Activated naive CD8-positive, alpha-beta T cell (primary cell): Measurements from ENCODE around the gene DMC1.
"Not testable (repeated sequence)": the region's sequence is repeated elsewhere in the genome, so short reads cannot be mapped to it uniquely, and the experiment has no call there.

Experiments
- H3K27ac Mint-ChIP-seq: one replicate; pipeline ENCODE4 v1.8.0; 2021; ENCODE audit warnings: mixed read lengths
- H3K27me3 Mint-ChIP-seq: one replicate; pipeline ENCODE4 v1.8.0; 2021; ENCODE audit warnings: mixed read lengths
- H3K36me3 Mint-ChIP-seq: one replicate; pipeline ENCODE4 v1.8.0; 2021; ENCODE audit warnings: mixed read lengths
- H3K4me1 Mint-ChIP-seq: one replicate; pipeline ENCODE4 v1.8.0; 2021; ENCODE audit warnings: low read depth, mixed read lengths
- H3K4me3 Mint-ChIP-seq: one replicate; pipeline ENCODE4 v1.8.0; 2021; ENCODE audit warnings: mild to moderate bottlenecking, mixed read lengths
- H3K9me3 Mint-ChIP-seq: one replicate; pipeline ENCODE4 v1.8.0; 2021; ENCODE audit warnings: low read depth, mixed read lengths

Gene DMC1

DNA sequence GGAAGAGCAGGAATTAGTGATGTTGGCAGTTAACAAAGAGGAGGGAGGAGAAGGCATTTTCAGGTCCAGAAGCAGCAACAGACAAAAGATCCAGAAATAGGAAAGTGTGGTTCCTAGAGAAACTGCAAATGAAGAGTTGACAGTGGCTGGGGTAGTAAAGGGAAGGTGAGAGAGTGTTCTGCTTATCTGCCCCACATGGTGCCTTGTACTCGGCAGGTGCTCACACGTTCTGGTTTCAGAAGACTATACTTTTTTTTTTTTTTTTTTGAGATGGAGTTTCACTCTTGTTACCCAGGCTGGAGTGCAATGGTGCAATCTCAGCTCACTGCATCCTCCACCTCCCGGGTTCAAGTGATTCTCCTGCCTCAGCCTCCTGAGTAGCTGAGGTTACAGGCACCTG lies 12.9 kb upstream of the DMC1 start:
- H3K36me3 Mint-ChIP-seq, H3K27ac Mint-ChIP-seq, H3K9me3 Mint-ChIP-seq, H3K4me1 Mint-ChIP-seq, H3K27me3 Mint-ChIP-seq, H3K4me3 Mint-ChIP-seq: not testable (repeated sequence)

DNA sequence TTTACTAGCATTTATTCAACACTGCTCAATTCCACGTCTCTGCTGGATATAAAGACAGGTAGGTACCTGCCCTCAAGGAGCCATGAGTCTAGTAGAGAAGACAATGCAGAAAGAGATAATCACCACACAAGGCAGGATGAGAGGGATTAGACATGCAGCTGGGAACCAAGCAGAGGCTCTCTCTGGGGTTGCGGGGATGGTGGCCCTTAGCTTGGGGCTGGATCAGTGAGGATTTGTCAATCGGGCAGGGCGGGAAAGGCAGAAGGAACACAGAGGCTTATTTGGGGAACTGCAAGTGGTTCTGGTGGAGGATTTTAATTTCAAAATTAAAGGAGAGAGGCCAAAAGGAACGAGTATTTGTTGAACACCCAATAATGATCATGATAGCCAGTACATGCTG lies 8.5 kb upstream of the DMC1 start:
- H3K36me3 Mint-ChIP-seq: no peaks in the 10 kb centered on the region
- no peak overlapping the region for H3K27ac Mint-ChIP-seq
- H3K27me3 Mint-ChIP-seq: no peaks in the 10 kb centered on the region
- H3K4me1 Mint-ChIP-seq: no peaks in the 10 kb centered on the region
- H3K4me3 Mint-ChIP-seq: no peak overlapping the region
- H3K9me3 Mint-ChIP-seq: no peaks in the 10 kb centered on the region

DNA sequence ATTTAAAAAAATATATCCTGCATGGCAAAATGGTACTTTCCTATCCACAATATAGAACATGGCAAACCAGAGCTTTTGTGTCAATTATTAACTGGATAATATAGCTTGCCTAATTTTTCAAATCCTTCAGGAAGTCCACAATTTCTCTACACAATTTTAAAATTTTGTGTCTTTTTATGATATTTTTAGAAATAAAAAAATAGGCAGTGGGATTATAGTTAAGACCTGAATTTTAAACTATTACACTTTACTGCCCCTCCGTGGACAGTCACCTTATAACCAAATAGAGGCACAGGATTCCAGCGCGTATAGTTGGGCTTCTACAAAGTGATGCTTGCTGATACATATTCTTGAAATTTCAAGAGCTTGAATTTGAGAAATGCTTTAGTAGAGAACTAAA lies 2.1 kb upstream of the DMC1 start:
- no peaks in the 10 kb centered on the region for H3K9me3 Mint-ChIP-seq
- H3K4me1 Mint-ChIP-seq: peaks cover 17% of the 10 kb centered on the region
- no peaks in the 10 kb centered on the region for H3K36me3 Mint-ChIP-seq
- H3K4me3 Mint-ChIP-seq: no peak overlapping the region
- no peak overlapping the region for H3K27ac Mint-ChIP-seq
- no peaks in the 10 kb centered on the region for H3K27me3 Mint-ChIP-seq

DNA sequence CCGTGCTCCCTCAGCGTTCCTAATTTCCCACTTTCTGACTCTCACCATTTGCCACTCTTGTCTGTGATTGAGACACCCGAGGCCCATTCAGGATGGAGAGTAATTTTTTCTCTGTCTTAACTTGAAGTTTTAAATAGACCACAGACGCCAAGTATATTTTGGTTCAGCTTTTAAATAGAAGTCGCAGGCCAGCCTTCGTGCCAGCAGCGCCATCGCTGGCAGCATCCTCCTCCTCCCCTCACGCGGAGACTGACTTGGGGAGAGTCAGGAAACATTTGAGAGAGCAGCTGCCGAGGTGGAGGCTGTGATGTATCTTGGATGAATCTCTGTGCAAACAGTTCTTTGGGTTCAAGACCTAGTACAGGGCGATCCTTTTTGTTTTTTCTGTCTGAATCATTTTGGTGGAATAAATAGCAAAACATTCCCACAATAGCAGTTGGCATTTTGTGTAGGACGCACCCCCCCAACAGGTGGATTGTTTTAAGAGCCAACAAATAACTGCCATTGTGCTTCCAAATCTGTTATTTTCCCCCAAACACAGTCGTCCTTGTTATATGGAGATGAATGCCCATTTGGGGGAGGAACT lies 889 bp upstream of the DMC1 start:
- no peaks in the 10 kb centered on the region for H3K36me3 Mint-ChIP-seq
- peaks cover 17% of the 10 kb centered on the region for H3K4me1 Mint-ChIP-seq
- peak overlapping the region; percentile 83 for H3K27ac Mint-ChIP-seq
- no peaks in the 10 kb centered on the region for H3K27me3 Mint-ChIP-seq
- peak overlapping the region; percentile 92 for H3K4me3 Mint-ChIP-seq
- H3K9me3 Mint-ChIP-seq: no peaks in the 10 kb centered on the region

DNA sequence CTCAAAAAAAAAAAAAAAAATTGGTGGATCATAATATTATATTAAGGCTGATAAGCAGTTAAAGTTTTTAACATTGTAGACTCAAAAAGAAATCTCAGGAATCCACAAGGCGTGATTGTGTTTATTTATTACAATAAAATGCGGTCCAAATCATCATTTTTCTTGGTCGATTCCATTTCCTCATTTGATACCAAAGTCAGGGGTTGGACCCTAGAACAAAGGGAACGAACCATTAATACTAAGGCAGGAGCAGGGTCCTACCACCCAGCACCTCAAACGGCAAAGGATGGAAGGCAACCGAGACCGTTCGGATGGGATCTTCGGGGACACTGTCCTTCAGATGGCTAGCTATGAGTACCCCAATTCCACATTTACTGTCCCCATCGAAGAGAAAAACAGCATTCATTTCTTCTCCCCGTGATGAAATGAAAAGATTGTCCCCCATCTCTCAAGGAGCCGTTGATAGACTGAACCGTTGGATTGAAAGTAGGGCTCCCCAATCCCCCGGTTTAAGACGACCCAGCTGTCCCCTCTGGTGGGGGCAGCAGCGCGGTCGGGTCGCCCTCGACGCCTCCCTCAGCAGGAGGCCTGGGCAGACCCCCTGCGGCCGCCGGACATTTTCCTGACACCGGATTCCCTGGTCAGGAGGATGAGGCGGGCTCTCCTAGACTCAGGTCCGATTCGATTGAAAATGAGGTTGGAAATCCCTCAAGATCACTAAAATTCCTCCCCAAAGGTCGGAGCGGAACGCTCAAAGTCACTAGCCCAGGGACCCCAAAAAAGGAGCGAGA lies 607 bp downstream of the DMC1 start:
- H3K9me3 Mint-ChIP-seq: no peaks in the 10 kb centered on the region
- peak overlapping the region; percentile 92 for H3K4me3 Mint-ChIP-seq
- no peaks in the 10 kb centered on the region for H3K36me3 Mint-ChIP-seq
- H3K4me1 Mint-ChIP-seq: peaks cover 17% of the 10 kb centered on the region
- H3K27me3 Mint-ChIP-seq: no peaks in the 10 kb centered on the region
- peak overlapping the region; percentile 95 for H3K27ac Mint-ChIP-seq

DNA sequence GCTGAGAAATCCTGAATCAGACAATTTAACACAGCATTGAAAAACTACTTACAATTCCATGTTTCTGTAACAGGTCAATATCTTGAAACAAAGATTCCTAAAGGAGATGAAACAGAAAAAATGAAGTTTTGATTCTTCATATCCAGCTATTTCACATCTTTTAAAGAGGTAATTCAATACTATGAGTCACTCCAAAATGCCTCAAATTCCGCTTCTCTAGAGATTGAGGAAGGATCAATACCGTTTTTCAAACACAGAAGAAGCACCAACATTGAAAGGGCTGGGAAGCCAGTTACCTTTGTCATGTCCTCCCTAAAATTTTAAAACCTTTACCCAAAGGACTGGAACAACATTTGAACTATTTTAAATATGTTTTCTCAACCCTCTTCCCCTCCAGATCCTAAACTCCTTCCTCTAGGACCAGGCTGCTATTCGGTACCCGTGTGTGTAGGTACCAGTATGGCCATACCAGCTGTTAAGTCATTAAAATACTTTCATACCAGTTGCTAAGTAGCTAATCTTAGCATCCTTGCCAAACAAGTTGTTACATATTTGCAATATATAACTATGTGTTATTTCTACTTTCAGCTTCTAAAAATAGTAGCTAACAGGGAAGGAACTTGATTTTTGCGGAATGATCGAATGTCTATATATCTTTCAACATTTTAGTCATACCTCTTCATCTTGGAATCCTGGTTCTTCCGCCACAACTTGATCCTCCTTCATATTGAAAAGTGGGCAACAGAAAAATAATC lies 2.3 kb downstream of the DMC1 start:
- peaks cover 17% of the 10 kb centered on the region for H3K4me1 Mint-ChIP-seq
- no peak overlapping the region for H3K27ac Mint-ChIP-seq
- H3K27me3 Mint-ChIP-seq: no peaks in the 10 kb centered on the region
- H3K36me3 Mint-ChIP-seq: no peaks in the 10 kb centered on the region
- H3K9me3 Mint-ChIP-seq: no peaks in the 10 kb centered on the region
- no peak overlapping the region for H3K4me3 Mint-ChIP-seq

DNA sequence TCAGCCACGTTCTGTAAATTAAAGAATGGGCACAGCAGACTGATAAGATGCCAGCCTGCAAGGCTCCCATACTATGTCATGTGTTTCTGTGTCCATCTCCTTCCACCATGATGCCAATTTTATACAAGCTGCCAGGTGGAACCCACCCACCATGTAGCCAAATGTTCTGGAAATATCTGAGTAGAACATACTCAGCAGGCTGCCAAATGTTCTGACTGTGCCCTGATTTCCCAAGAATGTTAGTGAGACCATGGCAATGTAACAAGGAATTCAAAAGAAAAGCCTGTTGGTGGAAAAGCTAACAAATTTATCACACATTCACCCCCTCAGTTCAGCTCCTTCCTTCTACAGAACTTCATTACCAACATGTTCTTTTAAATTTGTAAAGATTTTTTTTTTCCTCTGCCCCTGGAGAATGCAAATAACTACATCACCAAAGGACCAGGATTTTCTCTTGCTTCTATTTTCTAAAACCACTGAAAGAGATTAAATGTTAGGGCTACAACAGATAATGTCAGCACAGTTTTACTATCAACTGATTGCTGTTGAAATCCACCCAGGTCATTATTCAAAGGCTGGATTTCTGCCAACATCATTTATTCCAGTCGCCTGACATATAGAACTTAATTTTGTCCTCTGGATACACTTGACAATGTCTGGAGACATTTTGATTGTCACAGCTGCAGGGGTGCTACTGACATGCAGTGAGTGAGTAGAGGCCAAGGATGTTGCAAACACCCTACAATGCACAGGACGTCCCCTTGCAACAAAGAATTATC lies 3.1 kb downstream of the DMC1 start:
- H3K4me1 Mint-ChIP-seq: peaks cover 17% of the 10 kb centered on the region
- no peaks in the 10 kb centered on the region for H3K27me3 Mint-ChIP-seq
- H3K4me3 Mint-ChIP-seq: no peak overlapping the region
- no peaks in the 10 kb centered on the region for H3K9me3 Mint-ChIP-seq
- H3K27ac Mint-ChIP-seq: no peak overlapping the region
- H3K36me3 Mint-ChIP-seq: no peaks in the 10 kb centered on the region

DNA sequence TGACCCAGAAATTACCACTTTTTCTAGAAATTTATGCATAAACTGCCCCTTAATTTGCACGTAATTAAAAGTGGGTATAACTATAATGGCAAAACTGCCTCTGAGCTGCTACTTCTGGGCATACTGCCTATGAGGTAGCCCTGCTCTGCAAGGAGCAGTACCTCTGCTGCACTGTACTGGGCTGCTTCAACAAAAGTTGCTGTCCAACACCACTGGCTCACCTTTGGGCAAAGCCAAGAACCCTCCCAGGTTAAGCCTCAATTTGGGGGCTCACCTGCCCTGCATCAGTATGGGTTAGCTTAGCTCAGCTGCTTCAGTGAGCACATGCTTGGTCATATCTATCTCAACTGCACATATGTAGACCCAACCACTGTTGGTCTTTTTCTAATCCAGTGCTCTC lies 4.5 kb downstream of the DMC1 start:
- H3K9me3 Mint-ChIP-seq: no peaks in the 10 kb centered on the region
- H3K4me3 Mint-ChIP-seq: no peak overlapping the region
- H3K27me3 Mint-ChIP-seq: no peaks in the 10 kb centered on the region
- H3K4me1 Mint-ChIP-seq: peaks cover 4% of the 10 kb centered on the region
- no peaks in the 10 kb centered on the region for H3K36me3 Mint-ChIP-seq
- no peak overlapping the region for H3K27ac Mint-ChIP-seq

DNA sequence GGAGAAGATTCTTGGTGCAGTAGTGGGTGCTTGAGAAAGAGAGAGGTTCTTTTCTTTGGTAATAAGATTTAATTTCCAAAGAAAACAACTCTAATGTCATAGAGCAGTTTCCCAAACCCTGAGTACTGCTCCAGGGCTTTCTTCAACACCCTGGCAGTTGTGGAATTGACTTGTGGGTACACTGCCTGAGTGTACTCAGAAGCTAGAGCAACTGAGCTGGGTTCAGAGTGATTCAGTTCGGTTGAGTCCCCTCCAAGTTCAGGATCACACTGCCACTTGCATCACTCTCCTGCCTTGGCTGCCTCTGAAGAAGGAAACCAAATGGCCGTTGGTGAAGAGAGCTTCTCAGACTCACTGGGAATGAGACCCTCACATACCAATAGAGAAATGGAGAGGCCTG lies 5.3 kb downstream of the DMC1 start:
- H3K27me3 Mint-ChIP-seq: no peaks in the 10 kb centered on the region
- no peaks in the 10 kb centered on the region for H3K36me3 Mint-ChIP-seq
- no peak overlapping the region for H3K4me3 Mint-ChIP-seq
- H3K9me3 Mint-ChIP-seq: no peaks in the 10 kb centered on the region
- no peak overlapping the region for H3K27ac Mint-ChIP-seq
- H3K4me1 Mint-ChIP-seq: no peaks in the 10 kb centered on the region

DNA sequence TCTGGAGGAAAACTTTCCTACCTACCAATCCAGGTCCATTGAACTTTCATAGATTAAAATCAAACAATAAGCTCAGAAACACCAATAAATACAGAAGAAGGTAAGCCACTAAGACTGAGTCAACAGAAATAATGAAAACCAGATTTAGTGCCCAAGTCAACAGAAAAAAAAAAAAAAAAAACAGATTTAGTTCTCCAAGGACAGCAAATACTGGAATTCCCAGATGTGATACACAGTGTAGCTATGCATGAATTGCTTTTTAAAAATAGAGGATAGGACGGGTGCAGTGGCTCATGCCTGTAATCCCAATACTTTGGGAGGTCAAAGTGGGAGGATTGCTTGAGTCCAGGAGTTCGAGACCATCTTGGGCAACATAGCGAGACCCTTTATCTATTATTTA lies 15.7 kb downstream of the DMC1 start:
- no peak overlapping the region for H3K4me3 Mint-ChIP-seq

DNA sequence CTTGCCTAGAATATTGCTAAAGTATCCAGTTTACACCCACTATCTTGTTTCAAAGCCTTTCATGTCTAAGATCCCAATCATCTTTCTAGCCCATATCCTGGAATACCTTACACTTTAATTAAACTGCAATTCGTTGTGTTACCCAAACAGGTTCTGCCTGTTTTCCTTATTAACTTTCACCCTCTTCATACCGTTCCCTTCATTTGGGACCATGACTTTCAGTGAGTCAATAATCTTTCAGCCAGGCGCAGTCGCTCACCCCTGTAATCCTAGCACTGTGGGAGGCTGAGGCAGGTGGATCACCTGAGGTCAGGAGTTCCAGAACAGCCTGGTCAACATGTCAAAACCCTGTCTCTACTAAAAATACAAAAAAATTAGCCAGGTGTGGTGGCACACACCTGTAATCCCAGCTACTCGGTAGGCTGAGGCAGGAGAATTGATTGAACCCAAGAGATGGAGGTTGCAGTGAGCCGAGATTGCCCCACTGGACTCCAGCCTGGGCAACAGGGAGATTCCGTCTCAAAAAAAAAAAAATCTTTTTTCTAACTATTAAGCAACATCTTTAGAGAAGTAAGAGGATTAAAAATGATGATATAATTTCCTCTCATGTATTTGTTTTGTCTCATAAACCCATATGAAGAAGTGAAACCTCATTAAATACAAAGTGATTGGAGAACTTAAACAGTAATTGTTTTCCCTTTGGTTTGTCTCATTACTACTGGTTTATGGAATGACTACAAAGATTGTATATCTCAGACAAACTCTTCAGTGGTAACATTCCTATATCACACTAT lies 20.7 kb downstream of the DMC1 start:
- Mint-ChIP-seq H3K27ac (no peak overlapping the region), H3K9me3 (peaks cover 2% of the 10 kb centered on the region), H3K27me3 (no peaks in the 10 kb centered on the region), H3K4me3 (no peak overlapping the region), H3K36me3 (peaks cover 1% of the 10 kb centered on the region), H3K4me1 (no peaks in the 10 kb centered on the region)

More for the DNA sequence above, 15.7 kb downstream of the DMC1 start:
- Mint-ChIP-seq H3K9me3 (no peaks in the 10 kb centered on the region), H3K36me3 (no peaks in the 10 kb centered on the region), H3K4me1 (no peaks in the 10 kb centered on the region), H3K27ac (no peak overlapping the region), H3K27me3 (no peaks in the 10 kb centered on the region)

DNA sequence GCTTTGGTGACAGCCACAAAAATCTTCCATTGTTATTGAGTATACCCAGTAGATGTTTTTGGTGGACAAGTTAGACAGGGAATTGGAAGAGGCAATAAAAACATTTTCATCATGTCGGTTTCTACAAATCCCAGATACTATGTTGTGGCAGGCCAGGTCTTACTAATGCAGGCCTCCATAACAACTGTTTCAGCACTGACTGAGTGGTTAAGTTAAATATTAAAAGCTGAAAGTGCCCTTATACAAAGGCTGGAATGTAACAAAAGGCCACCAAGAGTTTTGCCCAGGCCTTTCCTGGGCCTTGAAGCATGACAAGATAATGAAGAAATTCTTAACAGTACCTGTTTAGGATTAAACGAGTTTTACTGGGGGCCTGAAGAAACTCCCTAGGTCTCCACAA lies 29.3 kb downstream of the DMC1 start:
- Mint-ChIP-seq H3K9me3 (peaks cover 4% of the 10 kb centered on the region), H3K27me3 (no peaks in the 10 kb centered on the region), H3K36me3 (peaks cover 7% of the 10 kb centered on the region), H3K4me1 (no peaks in the 10 kb centered on the region), H3K27ac (no peak overlapping the region), H3K4me3 (no peak overlapping the region)

DNA sequence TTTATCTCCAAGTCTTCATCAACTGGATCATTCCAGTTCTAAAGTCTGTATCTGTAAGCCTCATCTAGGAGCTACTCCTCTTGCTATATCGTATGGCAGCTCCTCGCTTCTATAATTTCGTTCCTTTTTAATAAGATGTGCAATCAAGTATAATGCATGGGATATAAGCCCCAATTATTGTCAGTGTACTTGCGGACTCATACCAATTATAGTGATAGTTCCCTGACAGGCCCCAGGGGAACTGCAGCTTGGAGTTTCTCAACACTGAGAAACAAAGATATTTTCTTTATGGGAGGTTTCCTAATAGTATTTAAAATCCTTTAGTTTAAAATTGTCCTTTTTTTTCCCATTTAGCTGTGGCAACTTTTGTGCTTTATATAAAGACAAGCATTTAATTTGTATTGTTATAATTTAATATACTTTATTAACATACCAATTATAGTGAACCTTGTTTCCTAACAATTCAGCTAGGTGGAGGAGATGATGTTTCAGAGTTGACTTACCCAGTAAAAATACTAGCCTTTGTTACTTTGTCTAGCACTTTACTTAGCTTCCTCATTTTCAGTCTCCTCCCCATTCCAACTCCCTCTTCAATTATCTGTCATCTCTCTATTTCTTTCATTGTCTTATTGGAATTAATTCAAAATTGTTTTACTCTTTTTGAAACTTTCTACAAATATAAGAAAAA lies 38.6 kb downstream of the DMC1 start:
- Mint-ChIP-seq H3K9me3 (no peaks in the 10 kb centered on the region), H3K4me1 (peaks cover 15% of the 10 kb centered on the region), H3K27me3 (no peaks in the 10 kb centered on the region), H3K4me3 (peak overlapping the region; percentile 71), H3K27ac (peak overlapping the region; percentile 86), H3K36me3 (no peaks in the 10 kb centered on the region)

DNA sequence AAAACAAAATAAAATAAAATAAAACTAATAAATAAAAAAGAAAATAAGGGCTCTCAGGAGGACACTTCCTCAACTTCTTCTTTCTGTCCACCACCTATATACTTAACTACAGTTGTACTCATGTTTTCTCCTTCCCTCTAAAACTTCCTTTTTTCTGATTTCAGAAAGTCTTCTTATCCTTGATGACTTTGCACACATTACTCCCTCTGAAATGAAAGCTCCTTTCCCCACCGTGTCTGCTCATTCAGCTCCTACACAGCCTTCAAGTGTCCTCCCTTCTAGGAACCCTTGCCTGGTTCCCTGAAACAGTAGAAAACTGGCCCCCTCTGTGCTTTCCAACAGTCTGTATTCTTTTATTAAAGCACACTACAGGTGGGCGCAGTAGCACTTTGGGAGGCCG lies 45.6 kb downstream of the DMC1 start:
- Mint-ChIP-seq H3K27me3 (peaks cover 1% of the 10 kb centered on the region), H3K9me3 (no peaks in the 10 kb centered on the region), H3K4me1 (no peaks in the 10 kb centered on the region), H3K36me3 (no peaks in the 10 kb centered on the region), H3K4me3 (no peak overlapping the region), H3K27ac (no peak overlapping the region)
